H9 (cell line): ENCODE results near the gene MMP19. TPM values are rescaled to one million over a fixed set of nuclear protein-coding genes. Genes with fewer than 3 reads are reported as not detected.

Source experiments
- DNase-seq: peaks from one replicate; pipeline ENCODE4 v3.0.0-alpha.2; 2017
- H2AFZ ChIP-seq: one replicate; pipeline ENCODE4 v1.6.1; 2013; ENCODE audit warnings: mild to moderate bottlenecking, low read length, control low read depth, moderate library complexity
- H2AK5ac ChIP-seq: 2 replicates; pipeline ENCODE4 v1.6.1; 2013; ENCODE audit warnings: low read length, control low read depth, mixed read lengths; ENCODE audit not compliant: insufficient read length
- H2BK120ac ChIP-seq: one replicate; pipeline ENCODE4 v1.6.1; 2013; ENCODE audit warnings: low read depth, mild to moderate bottlenecking, low read length, control low read depth, inconsistent platforms; ENCODE audit not compliant: poor library complexity, severe bottlenecking
- H2BK12ac ChIP-seq: 2 replicates; pipeline ENCODE4 v1.6.1; 2013; ENCODE audit warnings: low read length, control low read depth, mixed read lengths, low read depth; ENCODE audit not compliant: insufficient read length
- H2BK15ac ChIP-seq: 2 replicates; pipeline ENCODE4 v1.6.1; 2013; ENCODE audit warnings: low read depth, low read length, control low read depth
- H2BK20ac ChIP-seq: one replicate; pipeline ENCODE4 v1.6.1; 2013; ENCODE audit warnings: low read depth, mild to moderate bottlenecking, low read length, control low read depth, inconsistent platforms; ENCODE audit not compliant: poor library complexity, severe bottlenecking
- H2BK5ac ChIP-seq: 2 replicates; pipeline ENCODE4 v1.6.1; 2013; ENCODE audit warnings: low read length, control low read depth, mixed read lengths; ENCODE audit not compliant: insufficient read length
- H3K14ac ChIP-seq: 2 replicates; pipeline ENCODE4 v1.6.1; 2013; ENCODE audit warnings: low read length, control low read depth; ENCODE audit not compliant: insufficient read depth
- H3K18ac ChIP-seq: 2 replicates; pipeline ENCODE4 v1.6.1; 2013; ENCODE audit warnings: low read depth, mild to moderate bottlenecking, mixed read lengths, low read length, control low read depth; ENCODE audit not compliant: insufficient read length
- H3K23ac ChIP-seq: 2 replicates; pipeline ENCODE4 v1.6.1; 2013; ENCODE audit warnings: low read length, control low read depth, mixed read lengths, low read depth; ENCODE audit not compliant: insufficient read length
- H3K23me2 ChIP-seq: 2 replicates; pipeline ENCODE4 v1.6.1; 2013; ENCODE audit warnings: low read depth, mild to moderate bottlenecking, mixed read lengths, low read length, control low read depth; ENCODE audit not compliant: insufficient read length, poor library complexity, severe bottlenecking
- H3K27ac ChIP-seq: 2 replicates; pipeline ENCODE4 v1.5.1; 2013; ENCODE audit warnings: low read length, control low read depth, mixed read lengths, low read depth; ENCODE audit not compliant: insufficient read length
- H3K27me3 ChIP-seq: 2 replicates; pipeline ENCODE4 v1.6.1; 2013; ENCODE audit warnings: low read length, control low read depth, inconsistent platforms; ENCODE audit not compliant: insufficient read depth
- H3K4ac ChIP-seq: 2 replicates; pipeline ENCODE4 v1.6.1; 2013; ENCODE audit warnings: low read depth, mild to moderate bottlenecking, control low read depth, inconsistent platforms, low read length, moderate library complexity
- H3K4me1 ChIP-seq: 2 replicates; pipeline ENCODE4 v1.6.1; 2013; ENCODE audit warnings: low read length, control low read depth, inconsistent platforms; ENCODE audit not compliant: insufficient read depth
- H3K4me2 ChIP-seq: 2 replicates; pipeline ENCODE4 v1.6.1; 2013; ENCODE audit warnings: low read length, control low read depth, mixed read lengths; ENCODE audit not compliant: insufficient read length, insufficient read depth
- H3K56ac ChIP-seq: 2 replicates; pipeline ENCODE4 v1.6.1; 2013; ENCODE audit warnings: low read depth, mild to moderate bottlenecking, mixed read lengths, low read length, control low read depth; ENCODE audit not compliant: insufficient read length
- H3K79me1 ChIP-seq: 2 replicates; pipeline ENCODE4 v1.6.1; 2013; ENCODE audit warnings: low read depth, mild to moderate bottlenecking, moderate library complexity, low read length, control low read depth, inconsistent platforms; ENCODE audit not compliant: insufficient read depth, poor library complexity, severe bottlenecking
- H3K79me2 ChIP-seq: 2 replicates; pipeline ENCODE4 v1.6.1; 2013; ENCODE audit warnings: low read length, control low read depth, inconsistent platforms; ENCODE audit not compliant: insufficient read depth
- H3K9ac ChIP-seq: 2 replicates; pipeline ENCODE4 v1.6.1; 2013; ENCODE audit warnings: low read length, control low read depth, mixed read lengths; ENCODE audit not compliant: insufficient read length; ENCODE audit errors: extremely low read depth
- H3K9me3 ChIP-seq: one replicate; pipeline ENCODE4 v1.6.1; 2013; ENCODE audit warnings: low read depth, low read length, inconsistent platforms; ENCODE audit not compliant: control insufficient read depth
- H3T11ph ChIP-seq: one replicate; pipeline ENCODE4 v1.6.1; 2013; ENCODE audit warnings: mild to moderate bottlenecking, low read length, control low read depth, inconsistent platforms
- H4K20me1 ChIP-seq: one replicate; pipeline ENCODE4 v1.6.1; 2013; ENCODE audit not compliant: control insufficient read depth, insufficient read length, insufficient read depth
- H4K5ac ChIP-seq: 2 replicates; pipeline ENCODE4 v1.6.1; 2013; ENCODE audit warnings: low read depth, mild to moderate bottlenecking, mixed read lengths, low read length, control low read depth; ENCODE audit not compliant: insufficient read length
- H4K8ac ChIP-seq: replicated peaks from 2 replicates; pipeline ENCODE4 v1.6.1; 2013; ENCODE audit warnings: low read length, control low read depth, mixed read lengths, low read depth; ENCODE audit not compliant: insufficient read length
- H4K91ac ChIP-seq: 2 replicates; pipeline ENCODE4 v1.6.1; 2013; ENCODE audit warnings: low read depth, mild to moderate bottlenecking, moderate library complexity, mixed read lengths, low read length, control low read depth; ENCODE audit not compliant: insufficient read length
- H3K27ac Mint-ChIP-seq, 3 experiments: 2 replicates in 2 of 3; 3 replicates in 1 of 3; pipeline ENCODE4 v1.8.0; 2020 to 2021; ENCODE audit warnings: mixed read lengths in 3 of 3, mild to moderate bottlenecking in 1 of 3, moderate library complexity in 1 of 3
- H3K27me3 Mint-ChIP-seq: 2 replicates; pipeline ENCODE4 v1.8.0; 2021; ENCODE audit warnings: low read depth, mild to moderate bottlenecking, moderate library complexity, mixed read lengths
- H3K36me3 Mint-ChIP-seq, 3 experiments: 2 replicates in 2 of 3; 3 replicates in 1 of 3; pipeline ENCODE4 v1.8.0; 2020 to 2021; ENCODE audit warnings: low read depth in 3 of 3, mixed read lengths in 3 of 3; ENCODE audit not compliant: insufficient read depth in 1 of 3
- H3K4me1 Mint-ChIP-seq, 2 experiments: 2 replicates each; pipeline ENCODE4 v1.8.0; 2020; ENCODE audit warnings: mixed read lengths in 2 of 2
- H3K4me3 Mint-ChIP-seq, 2 experiments: 2 replicates in 1 of 2; 3 replicates in 1 of 2; pipeline ENCODE4 v1.8.0; 2020 to 2021; ENCODE audit warnings: mild to moderate bottlenecking in 2 of 2, mixed read lengths in 2 of 2, moderate library complexity in 1 of 2
- H3K9me3 Mint-ChIP-seq, 2 experiments: 2 replicates in 1 of 2; 3 replicates in 1 of 2; pipeline ENCODE4 v1.8.0; 2020; ENCODE audit warnings: mild to moderate bottlenecking in 2 of 2, mixed read lengths in 2 of 2, moderate library complexity in 1 of 2
- CTCF ChIP-seq: fragments of 200-600 bp; sonication (generic); conservative IDR thresholded peaks from 3 replicates; pipeline ENCODE4 v1.8.0; 2021; ENCODE audit warnings: antibody characterized with exemption, mild to moderate bottlenecking
- WGBS: extraction: QIAGEN DNeasy Blood & Tissue Kit; methylation state at CpG from one replicate; pipeline ENCODE4 v1.1.7; 2013; ENCODE audit warnings: missing lambda C conversion rate, low lambda C conversion rate, mixed read lengths; ENCODE audit not compliant: insufficient read length; ENCODE audit errors: extremely low coverage; 5-methylcytosine and 5-hydroxymethylcytosine counted together
- total RNA-seq: library from RNA; stranded (reverse); gene quantifications from 2 replicates; pipeline ENCODE4 v1.2.1, GENCODE V29; 2021

MMP19 gene
- total RNA-seq, 1 experiment from 2014 or later, result 1.7 TPM

GRCh38 chr12:55850401-55850800, 7.7 kb upstream of the MMP19 start:
- H3K27me3 ChIP-seq, result no peaks in the 10 kb centered on the region
- no peaks in the 10 kb centered on the region for H3K4me1 ChIP-seq
- TF ChIP-seq CTCF, result no peak
- H2BK12ac ChIP-seq, result no peak overlapping the region
- no peak overlapping the region for H2AK5ac ChIP-seq
- no peak overlapping the region for H4K8ac ChIP-seq
- no peak overlapping the region for H3K27ac ChIP-seq
- no peak overlapping the region for H2BK5ac ChIP-seq
- no peak overlapping the region for H3K4me2 ChIP-seq
- WGBS, result no CpG with 5 or more reads among the region's 1 CpG
- H2AFZ ChIP-seq, result no peak overlapping the region
- no peaks in the 10 kb centered on the region for H3K36me3 Mint-ChIP-seq
- no peak overlapping the region for H3T11ph ChIP-seq
- H3K9me3 ChIP-seq, result no peaks in the 10 kb centered on the region
- no peaks in the 10 kb centered on the region for H3K23me2 ChIP-seq
- no peak overlapping the region for H3K27ac Mint-ChIP-seq
- no peak overlapping the region for H2BK20ac ChIP-seq
- H3K14ac ChIP-seq, result no peak overlapping the region
- H3K4me1 Mint-ChIP-seq, result peaks cover 11 to 17% of the 10 kb centered on the region in 2 experiments
- H3K4me3 Mint-ChIP-seq, result no peak overlapping the region
- no peak overlapping the region for H3K56ac ChIP-seq
- H3K79me1 ChIP-seq, result no peaks in the 10 kb centered on the region
- no peaks in the 10 kb centered on the region for H3K79me2 ChIP-seq
- H4K20me1 ChIP-seq, result no peaks in the 10 kb centered on the region
- H3K9me3 Mint-ChIP-seq, result no peaks in the 10 kb centered on the region
- H4K91ac ChIP-seq, result no peak overlapping the region
- H2BK15ac ChIP-seq, result no peak overlapping the region
- DNase-seq, result no peak
- H4K5ac ChIP-seq, result no peak overlapping the region
- H3K27me3 Mint-ChIP-seq, result peaks cover 6% of the 10 kb centered on the region
- H3K9ac ChIP-seq, result no peak overlapping the region
- H2BK120ac ChIP-seq, result no peak overlapping the region
- no peak overlapping the region for H3K18ac ChIP-seq
- H3K4ac ChIP-seq, result no peak overlapping the region
- H3K23ac ChIP-seq, result no peak overlapping the region
